Measurements from ENCODE around the gene LRRC74B.
"Not testable (repeated sequence)": the region's sequence is repeated elsewhere in the genome, so short reads cannot be mapped to it uniquely, and the experiment has no call there.

LRRC74B gene

GRCh38 chr22:21073023-21073422, 27.3 kb downstream of the LRRC74B start:
- FAIRE-seq (no peak), DNase-seq (ENCODE audit: insufficient read length, low spot score) (no peak)

GRCh38 chr22:21073482-21073881, 27.7 kb downstream of the LRRC74B start:
- FAIRE-seq, result no peak
- DNase-seq (ENCODE audit: insufficient read length, low spot score), result no peak

DNA sequence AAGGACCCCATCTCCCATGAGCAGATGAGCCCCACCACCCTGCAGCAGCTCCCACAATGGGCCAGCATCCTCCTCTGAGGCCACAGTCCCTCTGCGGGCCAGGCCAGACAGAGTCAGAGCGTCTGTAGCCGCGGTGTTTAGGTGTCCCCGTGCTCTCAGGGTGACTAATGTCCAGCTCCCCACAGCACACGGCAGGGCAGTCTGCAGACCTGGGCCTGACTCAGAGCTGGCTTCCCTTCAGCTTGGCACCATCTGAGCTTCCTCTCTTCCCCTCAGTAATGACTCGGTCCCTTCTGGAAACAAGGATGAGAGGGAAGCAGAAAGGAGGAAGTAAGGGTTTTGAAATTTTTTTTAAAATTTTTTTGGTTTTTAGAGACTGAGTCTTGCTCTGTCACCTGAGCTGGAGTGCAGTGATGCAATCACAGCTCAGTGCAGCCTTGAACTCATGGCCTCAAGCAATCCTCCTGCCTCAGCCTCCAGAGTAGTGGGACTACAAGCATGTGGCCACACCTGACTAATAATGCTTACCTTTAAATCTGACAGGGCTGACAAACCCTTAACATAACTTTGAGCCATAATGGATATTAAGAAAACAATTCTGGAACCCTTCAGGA, 28.5 kb downstream of the LRRC74B start:
- DNase-seq (ENCODE audit: insufficient read length, low spot score) (no peak), FAIRE-seq (no peak)

DNA sequence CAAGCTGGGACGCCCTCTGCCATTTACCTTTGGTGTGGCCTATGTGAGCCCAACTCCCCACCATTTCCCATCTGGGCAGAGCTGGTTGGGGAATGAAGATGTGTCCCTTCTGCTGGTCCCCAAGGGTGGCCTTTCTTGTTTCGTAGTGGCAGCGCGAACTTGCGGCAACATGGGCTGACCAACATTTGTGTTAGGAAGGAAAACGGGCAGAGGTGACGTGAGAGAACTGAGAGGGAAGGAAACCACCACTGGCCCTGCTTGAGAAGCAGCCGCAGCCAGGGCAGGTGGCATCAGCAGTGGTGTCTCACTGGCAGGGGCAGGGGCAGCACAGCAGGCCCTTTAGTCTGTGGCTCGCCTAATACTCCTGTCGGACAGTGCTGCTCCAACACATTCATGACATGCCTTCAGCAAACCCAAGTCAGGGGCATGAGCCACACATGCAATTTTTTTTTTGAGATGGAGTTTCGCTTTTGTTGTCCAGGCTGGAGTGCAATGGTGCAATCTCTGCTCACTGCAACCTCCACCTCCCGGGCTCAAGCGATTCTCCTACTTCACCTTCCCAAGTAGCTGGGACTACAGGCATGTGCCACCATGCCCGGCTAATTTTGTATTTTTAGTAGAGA, 29.9 kb downstream of the LRRC74B start:
- FAIRE-seq (no peak), DNase-seq (ENCODE audit: insufficient read length, low spot score) (no peak)

GRCh38 chr22:21076912-21077625, 31.3 kb downstream of the LRRC74B start:
- FAIRE-seq (no peak), DNase-seq (ENCODE audit: insufficient read length, low spot score) (no peak)

DNA sequence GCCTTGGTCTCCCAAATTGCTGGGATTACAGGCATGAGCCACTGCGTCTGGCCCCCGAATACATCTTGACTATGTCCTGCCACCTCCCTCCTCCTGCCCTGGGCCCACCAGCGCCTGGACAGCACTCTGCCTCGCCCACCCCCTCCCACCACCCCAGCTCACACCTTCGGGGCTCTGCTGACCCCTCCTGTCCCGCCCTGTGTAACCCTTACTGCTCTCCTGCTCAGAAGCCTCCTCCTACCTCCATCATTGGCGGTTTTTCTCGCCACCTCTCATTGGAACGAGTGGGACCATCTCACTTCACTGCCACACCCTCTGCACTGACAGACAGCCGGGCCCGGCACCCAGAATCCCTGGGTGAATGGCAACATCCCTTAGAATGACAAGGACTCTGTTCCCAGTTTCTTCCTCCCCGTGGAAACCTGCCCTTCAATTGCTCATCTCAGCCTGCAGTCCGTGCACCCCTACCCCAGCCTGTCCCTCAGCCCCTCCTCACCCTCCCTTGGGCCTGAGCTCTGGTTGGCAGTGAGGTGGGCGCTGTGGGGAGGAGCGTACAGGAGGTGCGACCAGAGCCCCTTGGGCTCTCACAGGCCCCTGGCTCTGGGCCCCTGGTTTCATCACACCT, 32.2 kb downstream of the LRRC74B start:
- no peak for FAIRE-seq

DNA sequence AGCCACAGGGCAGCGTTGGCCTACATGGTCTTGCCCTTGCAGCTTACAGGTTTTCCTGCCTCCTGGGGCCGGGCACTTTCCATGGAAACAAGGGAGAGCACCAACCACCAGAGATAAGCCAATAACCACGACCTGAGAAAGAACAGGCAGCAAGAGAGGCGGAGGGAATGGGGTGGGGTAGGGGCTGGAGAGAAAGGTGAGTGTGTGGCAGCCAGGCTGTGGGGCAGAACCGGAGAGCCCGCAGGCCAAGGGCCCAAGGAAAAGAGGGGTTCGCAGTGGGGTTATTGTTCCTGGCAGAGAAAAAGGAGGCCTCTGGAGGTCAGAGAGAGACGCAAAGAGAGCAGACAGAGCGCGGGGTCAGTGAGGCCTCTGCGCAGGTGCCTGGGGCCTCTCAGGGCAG, 33.2 kb downstream of the LRRC74B start:
- FAIRE-seq (no peak), DNase-seq (ENCODE audit: insufficient read length, low spot score) (no peak)

More for the DNA sequence above, 32.2 kb downstream of the LRRC74B start:
- DNase-seq (ENCODE audit: insufficient read length, low spot score), result no peak

DNA sequence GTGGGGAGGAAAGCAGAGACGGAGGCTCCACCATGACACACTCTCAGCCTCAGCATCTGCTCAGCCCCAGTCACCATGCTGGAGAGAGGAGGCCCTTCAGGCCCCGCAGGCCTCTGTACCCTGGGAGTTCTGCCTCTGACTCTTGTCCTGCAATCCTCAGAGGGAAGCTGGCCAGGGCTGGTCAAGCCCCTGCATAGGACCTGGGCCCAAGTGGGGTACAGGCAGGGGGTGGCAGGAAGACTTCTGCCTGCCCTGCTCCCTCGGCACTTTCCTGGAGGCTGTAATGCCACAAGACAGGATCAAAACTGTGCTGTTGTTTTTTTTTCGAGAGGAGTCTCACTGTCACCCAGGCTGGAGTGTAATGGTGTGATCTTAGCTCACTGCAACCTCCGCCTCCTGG, 33.7 kb downstream of the LRRC74B start:
- FAIRE-seq, result no peak

GRCh38 chr22:21080435-21081137, 34.8 kb downstream of the LRRC74B start:
- DNase-seq (ENCODE audit: insufficient read length, low spot score) (no peak), FAIRE-seq (no peak)

More for the DNA sequence above, 33.7 kb downstream of the LRRC74B start:
- DNase-seq (ENCODE audit: insufficient read length, low spot score), result no peak

DNA sequence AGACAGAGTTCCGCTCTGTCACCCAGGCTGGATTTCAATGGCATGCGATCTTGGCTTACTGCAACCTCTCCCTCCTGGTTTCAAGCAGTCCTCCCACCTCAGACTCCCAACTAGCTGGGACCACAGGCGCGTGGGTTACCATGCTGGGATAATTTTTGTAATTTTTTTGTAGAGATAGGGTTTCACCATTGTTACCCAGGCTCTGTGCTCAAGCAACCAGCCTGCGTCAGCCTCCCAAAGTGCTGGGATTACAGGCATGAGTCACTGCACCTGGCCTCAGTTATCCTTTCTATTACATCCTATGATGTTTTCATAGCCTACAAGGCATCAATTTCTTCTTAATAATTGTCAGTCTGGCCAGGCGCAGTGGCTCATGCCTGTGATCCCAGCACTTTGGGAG, 36.5 kb downstream of the LRRC74B start:
- no peak for DNase-seq (ENCODE audit: insufficient read length, low spot score)
- FAIRE-seq, result no peak

DNA sequence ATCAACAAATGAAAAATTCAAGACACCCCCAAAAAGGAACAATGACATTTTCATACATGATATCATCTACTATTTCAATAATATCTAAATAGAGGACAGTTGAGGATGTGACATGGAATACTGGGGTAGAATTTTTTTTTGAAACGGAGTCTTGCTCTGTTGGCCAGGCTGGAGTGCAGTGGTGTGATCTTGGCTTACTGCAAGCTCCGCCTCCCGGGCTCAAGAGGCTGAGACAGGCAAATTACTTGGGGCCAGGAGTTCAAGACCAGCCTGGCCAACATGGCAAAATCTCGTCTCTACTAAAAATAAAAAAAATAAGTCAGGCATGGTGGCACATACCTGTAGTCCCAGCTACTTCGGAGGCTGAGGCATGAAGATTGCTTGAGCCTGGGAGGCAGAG, 41.4 kb downstream of the LRRC74B start:
- DNase-seq (ENCODE audit: insufficient read length, low spot score) (no peak), FAIRE-seq (no peak)

DNA sequence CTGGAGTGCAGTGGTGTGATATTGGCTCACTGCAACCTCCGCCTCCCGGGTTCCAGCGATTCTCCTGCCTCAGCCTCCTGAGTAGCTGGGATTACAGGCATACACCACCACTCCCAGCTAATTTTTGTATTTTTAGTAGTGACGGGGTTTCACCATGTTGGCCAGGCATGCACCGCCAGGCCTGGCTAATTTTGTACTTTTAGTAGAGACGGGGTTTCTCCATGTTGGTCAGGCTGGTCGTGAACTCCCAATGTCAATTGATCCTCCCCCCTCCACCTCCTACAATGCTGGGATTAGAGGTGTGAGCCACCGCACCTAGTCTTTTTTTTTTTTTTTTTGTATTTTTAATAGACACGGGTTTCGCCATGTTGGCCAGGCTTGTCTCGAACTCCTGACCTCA, 42.2 kb downstream of the LRRC74B start:
- DNase-seq (ENCODE audit: insufficient read length, low spot score); FAIRE-seq: not testable (repeated sequence)

DNA sequence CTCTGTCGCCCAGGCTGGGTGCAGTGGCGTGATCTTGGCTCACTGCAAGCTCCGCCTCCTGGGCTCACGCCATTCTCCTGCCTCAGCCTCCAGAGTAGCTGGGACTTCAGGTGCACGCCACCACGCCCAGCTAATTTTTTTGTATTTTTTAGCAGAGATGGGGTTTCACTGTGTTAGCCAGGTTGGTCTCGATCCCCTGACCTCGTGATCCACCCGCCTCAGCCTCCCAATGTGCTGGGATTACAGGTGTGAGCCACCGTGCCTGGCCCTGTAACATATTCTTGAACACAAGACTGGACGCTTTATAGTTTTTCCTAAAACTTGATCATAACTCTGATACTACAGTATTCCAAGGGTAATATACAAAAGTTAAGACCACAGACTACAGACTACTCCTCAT, 45.5 kb downstream of the LRRC74B start:
- not testable (repeated sequence) for FAIRE-seq; DNase-seq (ENCODE audit: insufficient read length, low spot score)

- FAIRE-seq (no peak), DNase-seq (ENCODE audit: insufficient read length, low spot score) (no peak)
Observed at GRCh38 chr22:21092797-21093554, 47.2 kb downstream of the LRRC74B start.

- not testable (repeated sequence) for FAIRE-seq
Observed at GRCh38 chr22:21093555-21094137, 47.9 kb downstream of the LRRC74B start.

GRCh38 chr22:21094911-21095772, 49.4 kb downstream of the LRRC74B start:
- no peak for FAIRE-seq

More at GRCh38 chr22:21093555-21094137, 47.9 kb downstream of the LRRC74B start:
- DNase-seq (ENCODE audit: insufficient read length, low spot score), result not testable (repeated sequence)

GRCh38 chr22:21095773-21096107, 50.0 kb downstream of the LRRC74B start:
- FAIRE-seq, result no peak
- DNase-seq (ENCODE audit: insufficient read length, low spot score), result no peak

More at GRCh38 chr22:21094911-21095772, 49.4 kb downstream of the LRRC74B start:
- DNase-seq (ENCODE audit: insufficient read length, low spot score), result no peak

DNA sequence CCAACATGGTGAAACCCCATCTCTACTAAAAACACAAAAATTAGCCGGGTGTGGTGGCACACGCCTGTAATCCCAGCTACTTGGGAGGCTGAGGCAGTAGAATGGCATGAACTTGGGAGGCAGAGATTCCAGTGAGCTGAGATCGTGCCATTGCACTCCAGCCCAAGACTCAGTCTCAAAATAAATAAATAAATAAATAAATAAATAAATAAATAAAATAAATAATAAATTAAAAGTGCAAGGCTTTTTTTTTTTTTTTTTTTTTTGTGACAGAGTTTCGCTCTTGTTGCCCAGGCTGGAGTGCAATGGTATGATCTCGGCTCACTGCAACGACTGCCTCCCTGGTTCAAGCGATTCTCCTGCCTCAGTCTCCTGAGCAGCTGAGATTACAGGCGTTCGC, 51.1 kb downstream of the LRRC74B start:
- not testable (repeated sequence) for DNase-seq (ENCODE audit: insufficient read length, low spot score); FAIRE-seq
